GM10266 (cell line): ENCODE results near the gene CACNA2D3.

Source experiments
- DNase-seq: peaks from one replicate; pipeline ENCODE4 v3.0.0; 2012; ENCODE audit errors: extremely low spot score
- TF ChIP-seq, protein P1 (sequence below): IDR thresholded peaks from 2 replicates; pipeline ENCODE4 v1.5.1; 2012; ENCODE audit warnings: mild to moderate bottlenecking, low read depth; ENCODE audit not compliant: control insufficient read depth, insufficient read depth; ENCODE audit errors: missing control alignments

The CACNA2D3 gene

GRCh38 chr3:54294214-54294613, 171.9 kb downstream of the CACNA2D3 start:
- TF ChIP-seq, protein P1, sequence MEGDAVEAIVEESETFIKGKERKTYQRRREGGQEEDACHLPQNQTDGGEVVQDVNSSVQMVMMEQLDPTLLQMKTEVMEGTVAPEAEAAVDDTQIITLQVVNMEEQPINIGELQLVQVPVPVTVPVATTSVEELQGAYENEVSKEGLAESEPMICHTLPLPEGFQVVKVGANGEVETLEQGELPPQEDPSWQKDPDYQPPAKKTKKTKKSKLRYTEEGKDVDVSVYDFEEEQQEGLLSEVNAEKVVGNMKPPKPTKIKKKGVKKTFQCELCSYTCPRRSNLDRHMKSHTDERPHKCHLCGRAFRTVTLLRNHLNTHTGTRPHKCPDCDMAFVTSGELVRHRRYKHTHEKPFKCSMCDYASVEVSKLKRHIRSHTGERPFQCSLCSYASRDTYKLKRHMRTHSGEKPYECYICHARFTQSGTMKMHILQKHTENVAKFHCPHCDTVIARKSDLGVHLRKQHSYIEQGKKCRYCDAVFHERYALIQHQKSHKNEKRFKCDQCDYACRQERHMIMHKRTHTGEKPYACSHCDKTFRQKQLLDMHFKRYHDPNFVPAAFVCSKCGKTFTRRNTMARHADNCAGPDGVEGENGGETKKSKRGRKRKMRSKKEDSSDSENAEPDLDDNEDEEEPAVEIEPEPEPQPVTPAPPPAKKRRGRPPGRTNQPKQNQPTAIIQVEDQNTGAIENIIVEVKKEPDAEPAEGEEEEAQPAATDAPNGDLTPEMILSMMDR, result no peak
- DNase-seq, result no peak

- DNase-seq, result no peak
- TF ChIP-seq, protein P1, result no peak
Observed at GRCh38 chr3:54296531-54296930, 174.2 kb downstream of the CACNA2D3 start.

GRCh38 chr3:54299169-54299935, 177.0 kb downstream of the CACNA2D3 start:
- no peak for DNase-seq
- TF ChIP-seq, protein P1, result no peak

- DNase-seq, result no peak
- TF ChIP-seq, protein P1, result no peak
Observed at GRCh38 chr3:54303517-54304375, 181.4 kb downstream of the CACNA2D3 start.

DNA sequence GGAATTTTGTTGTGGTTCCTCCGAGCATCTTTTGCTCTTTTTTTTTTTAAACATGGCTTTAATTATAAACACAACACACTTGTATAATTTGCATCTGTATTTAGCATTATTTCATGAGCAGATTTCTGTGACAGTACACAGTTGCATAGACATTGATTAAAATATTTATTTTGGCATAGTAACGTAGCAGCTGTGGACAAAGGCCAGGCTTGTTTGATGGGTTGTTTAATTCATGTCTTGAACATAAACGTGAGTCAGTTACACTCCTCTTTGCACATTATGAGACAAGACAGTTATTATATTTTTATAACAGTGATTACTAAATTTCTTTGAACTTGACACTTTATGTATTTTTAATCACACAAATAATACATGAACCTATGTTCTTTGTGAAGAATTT, 182.5 kb downstream of the CACNA2D3 start:
- DNase-seq, result no peak
- TF ChIP-seq, protein P1, result no peak

DNA sequence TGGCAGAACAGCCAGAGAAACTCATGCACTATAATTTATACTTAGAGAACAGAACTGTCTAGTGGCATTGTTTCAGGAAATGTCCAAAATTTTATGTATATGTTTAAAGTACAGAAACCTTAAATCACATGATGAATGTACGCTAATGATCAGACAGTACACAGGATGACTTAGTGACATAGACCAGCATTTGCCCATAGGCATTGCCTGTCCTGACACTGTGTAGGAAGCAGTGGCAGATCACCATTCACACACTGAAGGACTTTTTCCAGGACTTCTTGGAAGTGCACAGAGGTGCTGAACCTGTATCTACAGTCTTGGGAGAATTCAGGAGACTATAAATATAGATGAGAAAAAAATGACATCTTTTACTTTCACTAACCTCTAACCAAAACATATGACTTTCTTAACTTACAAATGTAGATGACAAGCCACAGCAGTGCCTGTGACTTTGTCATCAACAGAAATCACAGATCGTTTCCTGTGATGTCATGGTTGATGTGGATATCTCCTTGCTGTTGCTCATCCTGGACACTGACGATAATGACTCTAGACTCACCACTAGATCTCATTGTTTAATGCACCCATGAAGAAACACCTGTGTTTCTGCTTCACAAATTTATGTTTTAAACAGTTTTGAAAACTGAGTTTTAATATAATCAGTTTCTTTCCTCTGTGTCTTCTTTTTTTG, 183.2 kb downstream of the CACNA2D3 start:
- DNase-seq, result no peak
- TF ChIP-seq, protein P1, result no peak
